ENCODE measurements around the gene TMEM86B.
A peak's percentile ranks its signal among the peaks of the same experiment; 100 is the strongest.

The TMEM86B gene, protein sequence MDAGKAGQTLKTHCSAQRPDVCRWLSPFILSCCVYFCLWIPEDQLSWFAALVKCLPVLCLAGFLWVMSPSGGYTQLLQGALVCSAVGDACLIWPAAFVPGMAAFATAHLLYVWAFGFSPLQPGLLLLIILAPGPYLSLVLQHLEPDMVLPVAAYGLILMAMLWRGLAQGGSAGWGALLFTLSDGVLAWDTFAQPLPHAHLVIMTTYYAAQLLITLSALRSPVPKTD

DNA sequence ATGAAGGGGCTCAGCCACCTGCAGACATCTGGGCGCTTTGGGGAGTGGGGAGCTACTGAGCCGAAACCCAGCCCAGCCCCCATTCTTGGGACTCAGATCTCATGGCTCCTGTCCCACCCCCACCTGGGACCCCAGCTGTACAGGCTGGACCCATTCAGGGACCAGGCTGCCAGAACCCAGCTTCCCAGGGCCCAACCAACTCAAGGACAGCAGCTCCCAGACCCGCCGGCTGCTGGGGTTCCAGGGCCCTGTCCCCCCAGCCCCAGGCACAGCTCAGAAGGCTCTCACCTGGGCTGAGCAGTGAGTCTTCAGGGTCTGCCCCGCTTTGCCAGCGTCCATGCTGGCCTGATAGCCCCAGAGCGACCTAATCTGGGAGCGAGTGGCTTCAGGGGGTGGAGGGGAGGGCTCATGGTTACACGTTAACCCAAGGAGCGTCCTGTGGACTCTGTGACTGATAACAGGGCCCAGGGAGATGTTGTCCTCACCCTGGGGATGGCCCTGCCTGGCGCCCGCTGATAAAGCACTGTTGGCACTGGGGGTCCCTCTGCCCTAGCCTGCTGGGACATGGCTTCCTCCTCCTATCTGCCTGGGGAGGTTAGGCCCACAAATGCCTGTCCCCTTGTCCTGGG lies at the start of gene TMEM86B:
Gene TMEM86B (minus strand): TSS at position 361 of the 629 bp plus-strand sequence. CDS start 22 bp downstream, at position 339.
- no peak for DNase-seq

DNA sequence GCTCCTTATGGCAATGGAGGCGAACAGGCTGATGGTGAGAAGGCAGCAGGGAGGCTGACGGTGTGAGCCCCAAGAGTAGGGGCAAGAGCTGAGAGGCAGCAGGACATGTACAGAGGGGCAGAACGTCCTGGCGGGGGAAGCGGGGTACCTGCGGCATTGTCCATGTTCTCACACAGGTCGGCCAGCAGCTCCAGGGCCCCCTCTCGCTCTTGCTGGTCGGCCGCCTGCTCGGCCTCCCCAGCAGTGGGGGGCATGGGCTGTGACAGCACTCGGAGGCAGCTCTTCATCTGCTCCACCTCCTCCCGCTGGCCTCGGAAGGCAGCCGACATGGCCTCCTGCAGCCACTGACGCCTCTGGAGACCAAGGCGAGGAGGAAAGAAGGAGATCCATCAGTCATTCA lies 48.9 kb upstream of the TMEM86B start:
- no peak for DNase-seq

DNA sequence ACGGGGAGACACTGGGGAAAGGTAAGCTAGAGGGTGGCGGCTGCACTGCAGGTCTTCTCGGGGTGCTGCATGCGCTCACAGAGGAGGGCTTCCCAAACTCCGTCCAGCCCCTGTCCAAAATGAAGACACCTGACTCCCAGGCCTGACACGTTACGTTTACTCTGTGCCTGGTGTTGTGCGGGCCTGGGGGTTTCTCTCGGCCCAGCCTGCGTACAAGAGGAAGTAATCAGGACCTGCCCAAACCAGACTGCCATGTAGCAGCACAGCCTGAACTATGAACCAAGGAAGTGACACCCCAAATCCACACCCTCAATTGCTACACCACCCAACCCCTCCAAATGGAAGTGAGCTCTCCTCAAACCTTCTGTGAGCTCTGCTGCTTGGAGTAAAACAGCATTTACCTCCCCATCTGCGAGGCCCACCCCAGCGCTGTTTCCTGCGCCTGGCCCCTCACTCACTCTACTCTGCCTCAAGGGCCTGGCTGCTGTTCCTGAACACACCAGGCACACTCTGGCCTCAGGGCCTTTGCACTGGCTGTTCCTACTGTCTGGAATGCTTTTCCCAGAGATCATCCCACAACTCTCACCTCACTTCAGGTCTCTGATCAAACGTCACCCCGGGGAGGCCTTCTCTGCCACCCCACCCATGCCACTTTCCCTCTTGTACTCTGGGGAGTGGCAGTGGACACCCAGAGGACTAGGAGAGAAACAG lies 48.3 kb upstream of the TMEM86B start:
- no peak for DNase-seq

DNA sequence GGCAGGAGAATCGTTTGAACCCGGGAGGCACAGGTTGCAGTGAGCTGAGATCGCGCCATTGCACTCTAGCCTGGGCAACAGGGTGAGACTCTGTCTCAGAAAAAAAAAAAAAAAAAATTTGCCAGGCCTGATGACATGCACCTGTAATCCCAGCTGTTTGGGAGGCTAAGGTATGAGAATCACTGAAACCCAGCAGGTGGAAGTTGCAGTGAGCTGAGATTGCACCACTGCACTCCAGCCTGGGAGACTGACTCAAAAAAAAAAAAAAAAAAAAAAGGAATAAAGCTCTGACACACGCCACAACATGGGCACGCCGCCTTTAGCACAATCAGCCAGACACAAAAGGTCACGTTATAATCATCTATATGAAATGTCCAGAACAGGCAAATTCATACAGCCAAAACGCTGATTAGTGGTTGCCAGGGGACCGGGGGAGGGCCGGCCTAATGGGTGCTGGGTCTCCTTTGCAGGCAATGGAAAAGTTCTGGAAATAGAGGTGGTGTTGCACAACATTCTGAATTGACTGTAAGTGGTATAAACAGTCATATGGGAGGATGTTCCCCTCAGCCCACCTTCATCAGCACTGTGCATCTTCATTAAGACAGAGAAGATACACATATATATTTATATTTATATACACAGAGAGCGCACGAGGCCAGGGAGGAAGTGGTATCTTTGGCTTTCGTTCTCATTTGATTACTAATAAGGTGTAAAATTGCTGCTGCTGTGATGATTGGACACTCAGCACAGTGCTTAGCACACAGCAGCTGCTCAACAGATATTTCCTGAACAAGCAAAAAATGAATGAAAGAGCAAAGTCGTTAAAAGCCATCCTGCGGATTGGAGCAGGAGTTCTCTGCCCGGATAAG lies 47.5 kb upstream of the TMEM86B start:
- DNase-seq = no peak

DNA sequence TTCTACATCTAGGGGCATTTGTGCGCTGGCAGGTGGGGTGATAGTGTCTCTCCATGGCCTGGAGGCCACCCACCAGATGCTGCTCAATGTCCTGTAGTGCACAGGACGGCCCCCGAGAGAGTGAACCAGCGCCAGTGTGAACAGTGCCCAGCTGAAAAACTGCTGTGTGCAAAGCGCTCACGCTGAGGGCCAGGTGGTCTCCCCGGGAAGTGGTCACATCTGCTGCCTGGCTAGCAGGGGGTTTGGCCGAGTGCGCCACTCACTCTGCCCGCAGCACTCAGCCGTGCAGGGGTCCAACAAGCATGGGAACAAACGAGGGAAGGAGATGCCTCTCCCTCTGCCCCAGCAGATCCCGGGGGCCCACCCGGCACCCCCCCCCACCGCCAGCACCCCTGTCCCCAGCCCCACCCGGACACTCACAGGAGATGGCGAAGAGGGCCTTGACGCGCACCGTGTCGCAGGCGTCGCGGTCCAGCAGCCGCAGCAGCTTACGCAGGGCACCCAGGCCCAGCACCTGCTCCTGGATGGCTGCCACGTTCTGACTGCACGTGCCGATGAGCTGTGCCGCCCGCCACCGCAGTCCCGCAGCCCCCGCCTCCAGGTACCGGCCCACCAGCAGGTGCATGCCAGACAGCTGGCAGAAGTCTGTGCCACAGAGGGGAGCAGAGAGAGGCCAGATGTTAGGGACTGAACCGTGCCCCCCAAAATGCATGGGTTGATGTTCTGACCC lies 45.6 kb upstream of the TMEM86B start:
- DNase-seq = no peak

DNA sequence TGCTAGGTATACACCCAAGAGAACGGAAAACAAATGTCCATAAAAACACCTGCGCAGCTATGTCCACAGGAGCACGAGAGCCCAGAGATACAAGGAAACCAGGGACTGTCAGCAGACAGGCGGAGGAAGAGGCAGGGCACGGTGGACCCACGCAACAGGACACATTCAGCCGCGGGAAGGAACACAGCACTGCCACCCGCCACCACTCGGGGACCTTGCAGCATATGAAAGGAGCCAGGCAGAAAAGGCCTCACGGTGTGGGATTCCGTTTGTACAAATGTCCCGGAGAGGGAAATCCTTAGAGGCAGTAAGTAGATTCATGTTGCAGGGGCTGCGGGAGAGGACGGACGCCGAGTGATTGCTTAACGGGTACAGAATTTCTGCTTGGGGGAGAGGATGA lies 43.6 kb upstream of the TMEM86B start:
- DNase-seq = no peak

DNA sequence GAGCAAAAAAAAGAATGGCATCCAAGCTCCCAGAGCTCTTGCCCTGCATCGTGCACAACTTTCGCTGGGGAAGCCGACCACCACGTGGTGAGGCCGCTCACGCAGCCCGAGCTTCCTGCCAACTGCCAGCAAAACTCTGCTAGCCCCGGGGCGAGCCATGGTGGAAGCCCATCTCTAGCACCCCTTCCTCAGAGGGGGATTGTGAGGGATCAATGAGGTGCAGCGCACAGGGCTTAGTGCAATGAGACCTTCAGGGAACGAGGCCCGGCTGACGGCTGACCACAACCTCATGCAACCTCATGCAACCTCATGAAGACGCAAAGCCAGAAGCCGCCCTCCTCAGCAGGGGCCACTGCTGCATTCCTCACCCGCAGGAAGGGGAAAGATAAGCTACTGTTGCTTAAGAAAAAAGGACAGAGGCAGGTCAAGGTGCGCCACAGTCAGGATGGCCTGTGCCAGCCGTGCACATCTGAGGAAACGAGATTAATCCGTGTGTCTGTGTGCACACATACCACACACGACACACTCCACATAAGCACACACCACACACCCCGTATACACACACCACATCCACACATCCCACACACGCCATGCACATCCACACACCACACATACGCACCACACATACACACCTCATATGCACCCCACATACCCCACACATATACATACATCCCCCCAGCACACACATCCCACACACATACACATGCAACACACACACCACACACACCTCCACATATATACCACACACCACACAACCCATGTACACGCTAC lies 41.8 kb upstream of the TMEM86B start:
- DNase-seq = no peak

DNA sequence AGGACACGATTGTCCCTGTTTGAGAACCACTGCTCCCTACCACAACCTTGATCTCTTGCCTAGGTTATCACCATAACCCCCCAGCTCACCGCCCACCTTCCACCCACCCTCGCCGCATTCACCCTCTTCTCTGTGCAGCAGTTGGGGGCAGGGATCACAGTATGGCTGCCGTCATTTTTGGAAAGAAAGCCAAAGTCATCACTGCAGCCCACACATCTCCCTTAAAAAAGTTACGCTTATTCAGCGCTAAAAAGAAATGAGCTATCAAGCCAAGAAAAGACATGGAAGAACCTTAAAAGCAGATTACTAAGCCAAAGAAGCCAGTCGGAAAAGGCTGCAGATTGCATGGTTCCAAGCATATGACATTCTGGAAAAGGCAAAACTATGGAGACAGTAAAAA lies 40.7 kb upstream of the TMEM86B start:
- DNase-seq = no peak

DNA sequence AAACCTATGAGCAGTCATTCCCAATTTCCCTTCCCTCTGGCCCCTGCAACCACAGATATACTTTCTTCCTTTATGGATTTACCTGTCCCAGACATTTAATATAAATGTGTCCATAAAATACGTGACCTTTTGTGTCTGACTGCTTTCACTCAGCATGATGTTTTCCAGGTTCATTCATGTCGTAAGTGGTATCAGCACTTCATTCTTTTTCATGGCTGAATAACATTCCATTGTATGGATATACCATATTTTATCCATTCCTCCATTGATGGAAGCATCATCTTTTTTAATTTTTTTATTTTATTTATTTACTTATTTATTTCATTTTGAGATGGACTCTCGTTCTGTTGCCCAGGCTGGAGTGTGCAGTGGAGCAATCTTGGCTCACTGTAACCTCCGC lies 38.3 kb upstream of the TMEM86B start:
- no peak for DNase-seq

DNA sequence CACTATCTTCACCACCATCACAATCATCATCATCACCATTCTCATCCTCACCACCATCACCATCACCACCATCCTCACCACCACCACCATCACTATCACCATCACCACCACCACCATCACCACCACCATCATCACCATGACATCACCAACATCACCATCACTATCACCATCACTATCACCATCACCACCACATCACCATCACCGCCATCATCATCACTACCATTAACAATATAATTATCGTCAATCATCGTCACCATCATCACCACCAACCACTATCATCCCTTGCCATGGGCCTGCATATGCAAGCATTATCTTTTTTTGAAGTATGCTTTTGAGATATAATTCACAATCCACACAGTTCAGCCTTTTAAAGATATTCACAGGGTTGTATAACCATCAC lies 37.8 kb upstream of the TMEM86B start:
- no peak for DNase-seq

DNA sequence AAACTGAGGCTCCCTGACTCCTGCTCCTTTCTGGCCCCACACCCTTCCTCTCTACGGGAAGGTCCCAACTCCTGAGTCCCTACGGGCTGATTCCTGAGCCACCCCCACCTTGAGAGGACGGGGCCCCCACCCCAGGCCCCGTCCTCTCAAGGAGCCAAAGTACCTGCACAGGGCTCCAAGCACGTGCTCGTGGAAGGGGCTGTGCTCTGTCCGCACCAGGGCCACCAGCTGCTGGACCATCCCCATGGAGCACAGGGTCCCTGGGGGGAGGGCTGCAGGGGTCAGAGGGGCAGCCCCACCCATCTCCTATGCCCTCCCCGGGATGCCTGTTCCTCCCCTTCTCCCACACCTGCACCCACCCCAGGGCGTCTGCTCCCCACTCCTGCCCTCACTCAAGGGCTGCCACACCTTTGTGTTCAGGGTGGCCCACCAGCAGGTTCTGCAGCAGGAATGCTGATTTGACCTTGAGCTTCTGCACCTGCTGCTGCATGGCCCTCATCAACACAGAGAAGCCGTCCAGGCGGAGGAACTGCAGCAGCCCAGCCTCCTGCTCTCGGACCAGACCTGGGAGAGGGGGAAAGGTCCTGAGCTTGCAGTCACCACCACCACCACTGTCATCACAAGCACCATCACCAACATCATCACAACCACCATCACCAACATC lies 37.3 kb upstream of the TMEM86B start:
- no peak for DNase-seq

DNA sequence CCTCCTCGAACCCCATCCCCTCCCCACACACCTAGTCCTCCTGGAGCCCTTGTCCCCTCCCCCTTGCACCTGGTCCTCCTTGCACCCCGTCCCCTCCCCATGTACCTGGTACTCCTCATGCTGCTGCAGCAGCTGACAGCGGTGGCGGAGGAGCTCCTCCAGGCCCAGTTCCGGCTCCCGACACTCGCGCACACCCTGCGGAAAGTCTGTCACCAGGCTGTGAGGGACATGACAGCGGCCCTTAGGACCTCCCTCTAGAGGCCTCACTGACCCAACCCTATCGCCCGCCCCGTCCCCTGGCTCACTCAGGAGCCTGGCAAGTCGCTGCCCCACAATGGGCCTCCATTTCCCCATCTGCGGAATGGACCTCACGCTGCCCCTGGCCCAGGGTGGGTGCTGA lies 36.6 kb upstream of the TMEM86B start:
- no peak for DNase-seq

DNA sequence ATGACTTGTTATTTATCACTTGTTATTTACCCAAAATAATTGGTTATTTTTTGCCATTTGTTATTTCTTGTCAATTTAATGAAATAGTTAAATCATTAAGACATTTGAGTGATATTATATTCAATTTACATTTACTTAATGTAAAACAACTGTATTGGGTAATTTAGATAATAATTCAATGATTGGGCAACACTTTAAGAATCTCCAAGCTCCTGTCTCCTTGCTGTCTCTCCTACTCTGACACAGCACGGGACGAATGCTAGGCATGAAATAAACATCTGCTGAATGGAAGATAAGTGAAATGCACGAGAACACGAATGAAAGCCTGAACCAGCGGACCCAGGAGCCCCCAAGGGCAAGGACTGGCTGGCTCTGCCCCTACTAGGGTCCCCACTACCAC lies 36.0 kb upstream of the TMEM86B start:
- no peak for DNase-seq

DNA sequence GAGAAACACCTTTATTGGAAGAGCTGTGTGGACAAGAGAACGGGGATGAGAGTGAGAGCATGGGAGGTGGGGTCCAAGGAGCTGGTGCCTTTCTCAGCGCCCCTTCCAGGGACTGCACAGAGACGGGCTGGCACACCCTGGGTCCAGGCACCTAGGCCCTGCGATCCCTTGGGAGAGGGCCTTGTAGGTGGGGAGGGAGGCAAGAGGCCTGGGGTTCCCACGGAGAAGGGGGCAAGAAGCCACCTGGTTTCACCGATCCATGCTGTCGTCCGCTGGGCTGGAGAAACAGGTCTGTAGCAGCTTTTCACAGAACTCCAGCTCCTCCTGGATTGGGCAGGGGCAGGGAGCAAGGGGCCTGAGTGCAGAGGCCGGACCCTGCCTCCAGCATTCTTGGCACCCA lies 33.8 kb upstream of the TMEM86B start:
- DNase-seq = no peak

DNA sequence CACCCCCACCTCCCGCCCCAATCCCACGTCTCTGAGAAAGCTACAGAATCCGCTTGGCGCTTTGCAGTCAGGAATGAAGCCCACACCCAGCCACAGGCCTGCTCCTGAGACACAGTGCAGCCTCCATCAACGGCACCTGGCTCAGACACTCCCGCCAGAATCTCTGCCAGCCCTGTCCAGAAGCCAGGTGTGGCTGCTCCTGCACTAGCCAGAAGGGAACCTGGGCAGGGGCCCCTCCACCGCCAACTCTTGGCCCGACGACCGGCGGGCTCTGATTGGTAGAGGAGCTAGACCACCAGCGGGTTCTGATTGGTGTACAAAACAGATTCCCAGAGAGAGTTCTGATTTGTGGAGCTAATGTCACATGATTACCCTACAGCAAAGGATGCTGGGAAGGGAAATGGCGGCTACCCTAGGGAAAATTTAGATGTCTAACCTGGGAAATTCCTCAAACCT lies 33.1 kb upstream of the TMEM86B start:
- DNase-seq = no peak

DNA sequence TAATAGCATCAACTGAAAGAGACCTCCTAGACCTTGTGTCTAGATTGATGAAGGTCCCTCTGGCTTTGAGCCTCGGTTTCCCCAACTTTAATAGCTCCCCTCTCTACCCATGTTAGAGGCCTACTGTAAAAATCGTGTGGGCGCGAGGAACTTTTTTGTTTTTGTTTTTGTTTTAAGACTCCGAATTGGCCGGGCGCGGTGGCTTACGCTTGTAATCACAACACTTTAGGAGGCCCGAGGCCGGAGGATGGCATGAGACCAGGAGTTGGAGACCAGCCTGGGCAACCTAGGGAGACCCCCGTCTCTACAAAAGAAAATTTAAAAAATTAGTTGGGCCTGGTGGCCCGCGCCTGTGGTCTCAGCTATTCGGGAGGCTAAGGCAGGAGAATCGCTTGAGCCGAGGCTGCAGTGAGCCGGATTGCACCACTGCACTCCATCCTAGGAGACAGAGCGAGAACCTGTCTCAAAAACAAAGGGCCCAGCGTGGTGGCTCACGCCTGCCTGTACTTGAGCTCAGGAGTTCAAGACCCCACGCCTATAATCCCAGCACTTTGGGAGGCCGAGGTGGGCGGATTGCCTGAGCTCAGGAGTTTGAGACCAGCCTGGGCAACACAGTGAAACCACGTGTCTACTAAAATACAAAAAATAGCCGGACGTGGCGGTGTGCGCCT lies 31.1 kb upstream of the TMEM86B start:
- no peak for DNase-seq

DNA sequence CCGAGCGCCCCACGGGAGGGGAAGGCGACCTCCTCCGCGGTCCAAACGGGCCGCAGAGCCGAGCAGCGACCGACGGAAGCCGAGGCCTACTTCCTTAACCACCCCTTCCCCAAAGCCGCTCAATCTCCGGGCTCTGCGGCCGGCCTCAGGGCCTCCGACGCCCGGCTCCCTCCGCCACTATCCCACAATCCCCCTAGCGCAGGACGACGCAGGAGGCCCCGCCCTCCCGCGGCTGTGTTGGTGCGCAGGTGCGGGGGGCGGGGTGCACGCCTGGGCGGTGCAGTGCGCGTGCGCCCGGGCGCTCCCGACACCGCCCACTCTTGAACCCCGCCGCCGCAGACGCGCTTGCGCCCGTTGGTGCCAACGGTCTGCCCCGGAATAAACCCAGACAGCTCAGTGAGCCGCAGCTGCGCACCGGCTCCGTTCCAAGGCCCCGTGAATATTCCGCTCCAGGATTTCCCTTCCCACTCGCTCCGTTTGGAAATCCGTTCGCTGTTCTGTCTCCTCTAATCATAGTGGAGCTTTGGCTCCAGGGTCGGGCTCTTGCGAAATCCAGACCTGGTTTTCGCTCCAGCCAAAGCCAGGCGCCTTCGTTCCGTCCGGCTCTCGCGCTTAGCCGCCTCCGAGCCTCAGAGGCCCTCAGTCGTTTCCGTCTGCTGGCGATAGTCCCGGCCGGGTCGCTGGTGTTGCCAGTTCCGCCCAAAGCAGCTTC lies 30.4 kb upstream of the TMEM86B start, which contains the start of gene PPP6R1:
Gene PPP6R1 (minus strand): TSS at position 190 of the 712 bp plus-strand sequence. CDS start 11,914 bp downstream, outside the sequence.
- peak; percentile 98 for DNase-seq

DNA sequence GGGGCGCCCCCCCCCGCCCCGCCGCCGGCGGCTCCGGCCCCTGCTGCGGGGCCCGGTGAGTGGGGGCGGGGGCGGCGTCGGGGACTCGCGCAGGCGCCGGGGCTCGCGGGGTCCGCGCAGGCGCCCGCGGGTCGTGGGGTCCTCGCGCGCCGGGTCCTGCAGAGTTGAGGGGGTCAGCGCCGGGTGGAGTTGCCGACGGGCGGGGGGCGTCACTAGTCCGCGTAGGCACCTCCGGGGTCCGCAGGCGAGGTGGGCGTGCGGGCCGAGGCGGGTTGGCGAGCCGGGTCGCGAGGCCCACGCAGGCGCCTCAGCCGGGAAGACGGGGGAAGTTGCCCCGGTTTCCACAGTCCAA lies 29.9 kb upstream of the TMEM86B start:
- DNase-seq = no peak

DNA sequence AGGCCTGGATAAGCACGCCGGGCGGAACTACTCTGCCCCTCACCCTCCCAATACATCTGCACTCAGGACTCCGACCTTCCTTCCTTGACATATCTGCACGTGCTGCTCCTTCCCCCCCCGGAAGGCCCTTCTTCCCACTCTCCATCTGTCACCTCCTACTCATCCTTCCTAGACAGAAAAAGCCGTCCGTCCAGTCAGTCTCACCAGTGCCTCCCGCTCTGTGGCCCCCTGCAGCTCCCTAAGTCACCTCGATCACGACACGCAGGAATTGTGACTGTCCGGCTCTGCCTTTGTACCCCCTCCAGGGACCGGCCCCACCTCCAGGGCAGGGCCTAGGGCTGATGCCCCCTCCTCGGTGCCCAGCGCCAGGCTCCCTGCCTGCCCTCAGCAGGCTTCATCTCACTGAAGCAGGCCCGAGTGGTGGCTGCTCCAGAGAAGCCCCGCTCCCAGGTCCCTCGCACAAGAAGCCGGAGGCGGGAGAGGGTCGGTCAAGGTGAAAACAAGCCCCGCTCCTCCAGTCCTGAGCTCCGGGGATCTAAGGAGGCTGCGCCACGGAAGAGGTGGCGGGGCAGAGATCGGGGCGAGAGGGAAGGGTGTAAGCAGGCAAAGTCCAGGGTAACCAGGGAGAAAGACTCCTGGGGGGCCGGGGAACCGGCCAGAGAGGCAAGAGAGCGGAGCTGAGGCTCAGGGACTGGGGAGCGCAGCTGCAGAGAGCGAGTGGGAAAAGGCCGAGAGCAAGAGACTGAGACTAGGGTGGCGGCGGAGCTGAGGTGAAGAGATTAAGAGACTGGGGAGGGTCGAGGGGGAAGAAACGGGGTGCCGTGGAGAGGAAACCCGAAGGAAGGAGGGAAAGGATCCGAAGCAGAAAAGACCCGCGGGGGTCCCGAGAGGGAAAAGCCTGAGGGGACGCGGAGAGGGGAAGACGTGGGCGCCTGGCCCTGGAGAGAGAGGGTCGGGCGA lies 29.2 kb upstream of the TMEM86B start:
- peak; percentile 27 for DNase-seq

All from GF-D8 (cell line).